ENCODE results near the gene SPEM3.

DNA sequence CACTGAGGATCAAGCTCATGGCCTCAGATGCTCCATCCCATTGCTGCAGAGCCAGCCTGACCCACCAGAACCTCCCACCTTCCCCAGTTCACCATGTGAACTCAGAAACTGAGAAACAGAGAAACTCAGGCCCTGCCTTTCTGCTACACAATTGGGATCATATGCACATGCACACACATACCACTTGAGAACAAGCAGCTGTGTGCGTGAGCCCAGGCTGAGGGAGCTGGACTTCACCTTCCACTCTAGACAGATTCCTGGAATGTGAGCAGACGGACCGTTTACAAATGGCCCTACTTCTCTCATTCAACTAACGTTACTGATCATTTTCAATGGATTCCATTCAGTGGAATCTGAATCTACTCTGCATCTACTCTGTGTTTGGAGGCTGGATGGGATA lies 5.0 kb upstream of the SPEM3 start:
- TF ChIP-seq, protein P1, sequence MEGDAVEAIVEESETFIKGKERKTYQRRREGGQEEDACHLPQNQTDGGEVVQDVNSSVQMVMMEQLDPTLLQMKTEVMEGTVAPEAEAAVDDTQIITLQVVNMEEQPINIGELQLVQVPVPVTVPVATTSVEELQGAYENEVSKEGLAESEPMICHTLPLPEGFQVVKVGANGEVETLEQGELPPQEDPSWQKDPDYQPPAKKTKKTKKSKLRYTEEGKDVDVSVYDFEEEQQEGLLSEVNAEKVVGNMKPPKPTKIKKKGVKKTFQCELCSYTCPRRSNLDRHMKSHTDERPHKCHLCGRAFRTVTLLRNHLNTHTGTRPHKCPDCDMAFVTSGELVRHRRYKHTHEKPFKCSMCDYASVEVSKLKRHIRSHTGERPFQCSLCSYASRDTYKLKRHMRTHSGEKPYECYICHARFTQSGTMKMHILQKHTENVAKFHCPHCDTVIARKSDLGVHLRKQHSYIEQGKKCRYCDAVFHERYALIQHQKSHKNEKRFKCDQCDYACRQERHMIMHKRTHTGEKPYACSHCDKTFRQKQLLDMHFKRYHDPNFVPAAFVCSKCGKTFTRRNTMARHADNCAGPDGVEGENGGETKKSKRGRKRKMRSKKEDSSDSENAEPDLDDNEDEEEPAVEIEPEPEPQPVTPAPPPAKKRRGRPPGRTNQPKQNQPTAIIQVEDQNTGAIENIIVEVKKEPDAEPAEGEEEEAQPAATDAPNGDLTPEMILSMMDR (conservative IDR thresholded peaks at IDR 0.05; ENCODE audit: low read length): no peak
- TF ChIP-seq EZH2phosphoT487 (IDR thresholded peaks at IDR 0.05; ENCODE audit: borderline replicate concordance, low read depth, low read length): no peak
